GM18508 (cell line): ENCODE results near the gene BAG3.
A peak's percentile ranks its signal among the peaks of the same experiment; 100 is the strongest.

Experiments used
- ATAC-seq: cut with Tn5 transposase; IDR thresholded peaks from one replicate; pipeline ENCODE4 v1.9.1; 2021; ENCODE audit warnings: moderate number of reproducible peaks; ENCODE audit not compliant: insufficient read depth, unreplicated experiment

The BAG3 gene

GRCh38 chr10:119723624-119724023, 72.4 kb downstream of the BAG3 start:
- ATAC-seq = no peak

- no peak for ATAC-seq
Observed at GRCh38 chr10:119724593-119725516, 73.7 kb downstream of the BAG3 start.

GRCh38 chr10:119725517-119725827, 74.3 kb downstream of the BAG3 start:
- peak; percentile 28 for ATAC-seq

GRCh38 chr10:119725828-119726675, 74.9 kb downstream of the BAG3 start, which contains the start of gene INPP5F:
Gene INPP5F (plus strand): TSS chr10:119726050. CDS start chr10:119726263, 213 bp downstream.
- peak; percentile 57 for ATAC-seq

GRCh38 chr10:119726676-119727261, 75.6 kb downstream of the BAG3 start:
- no peak for ATAC-seq
